HG03060 (cell line): Measurements from ENCODE around the gene AP5M1.
"Not testable (repeated sequence)": the region's sequence is repeated elsewhere in the genome, so short reads cannot be mapped to it uniquely, and the experiment has no call there.

Experiments
- ATAC-seq: cut with Tn5 transposase; IDR thresholded peaks from one replicate; pipeline ENCODE4 v1.9.1; 2021; ENCODE audit warnings: low read depth, moderate number of reproducible peaks; ENCODE audit not compliant: unreplicated experiment

Gene AP5M1

DNA sequence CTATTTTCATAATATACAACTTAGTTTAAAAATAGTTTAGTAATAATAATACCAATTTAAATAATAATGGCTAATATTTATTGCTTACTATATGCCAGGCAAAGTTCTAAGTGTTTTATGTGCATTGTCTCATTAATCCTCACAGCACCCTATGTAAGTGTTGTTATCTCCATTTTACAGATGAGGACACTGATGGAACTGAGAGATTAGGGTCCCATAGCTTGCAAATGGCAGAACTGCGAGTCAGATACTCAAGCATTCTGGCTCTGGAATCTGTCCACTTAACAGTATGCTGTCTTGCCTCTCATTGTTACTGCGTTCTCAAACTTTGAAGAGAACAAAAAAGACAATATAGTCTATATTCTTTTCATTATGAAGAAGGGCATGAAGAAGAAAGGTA, 19.0 kb downstream of the AP5M1 start:
- no peak for ATAC-seq

DNA sequence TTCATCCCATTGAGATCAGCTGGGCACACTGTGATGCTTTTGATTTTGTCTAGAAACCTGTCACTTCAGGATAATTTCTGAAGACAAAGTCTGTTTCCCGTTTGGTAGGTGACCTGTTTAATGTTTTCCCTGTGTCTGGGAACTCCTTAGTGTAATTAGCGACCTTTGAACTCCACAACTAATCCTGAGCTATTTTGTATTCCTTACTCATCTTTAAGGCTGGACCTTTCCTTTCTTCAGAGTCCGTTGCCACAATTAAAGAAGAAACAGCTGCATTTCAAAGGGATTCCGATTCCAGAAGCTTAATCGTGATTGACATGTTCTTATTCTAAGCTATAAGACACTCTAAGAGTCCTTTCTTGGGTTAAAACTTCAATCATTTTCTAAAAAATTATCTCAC, 22.0 kb downstream of the AP5M1 start:
- ATAC-seq = no peak

DNA sequence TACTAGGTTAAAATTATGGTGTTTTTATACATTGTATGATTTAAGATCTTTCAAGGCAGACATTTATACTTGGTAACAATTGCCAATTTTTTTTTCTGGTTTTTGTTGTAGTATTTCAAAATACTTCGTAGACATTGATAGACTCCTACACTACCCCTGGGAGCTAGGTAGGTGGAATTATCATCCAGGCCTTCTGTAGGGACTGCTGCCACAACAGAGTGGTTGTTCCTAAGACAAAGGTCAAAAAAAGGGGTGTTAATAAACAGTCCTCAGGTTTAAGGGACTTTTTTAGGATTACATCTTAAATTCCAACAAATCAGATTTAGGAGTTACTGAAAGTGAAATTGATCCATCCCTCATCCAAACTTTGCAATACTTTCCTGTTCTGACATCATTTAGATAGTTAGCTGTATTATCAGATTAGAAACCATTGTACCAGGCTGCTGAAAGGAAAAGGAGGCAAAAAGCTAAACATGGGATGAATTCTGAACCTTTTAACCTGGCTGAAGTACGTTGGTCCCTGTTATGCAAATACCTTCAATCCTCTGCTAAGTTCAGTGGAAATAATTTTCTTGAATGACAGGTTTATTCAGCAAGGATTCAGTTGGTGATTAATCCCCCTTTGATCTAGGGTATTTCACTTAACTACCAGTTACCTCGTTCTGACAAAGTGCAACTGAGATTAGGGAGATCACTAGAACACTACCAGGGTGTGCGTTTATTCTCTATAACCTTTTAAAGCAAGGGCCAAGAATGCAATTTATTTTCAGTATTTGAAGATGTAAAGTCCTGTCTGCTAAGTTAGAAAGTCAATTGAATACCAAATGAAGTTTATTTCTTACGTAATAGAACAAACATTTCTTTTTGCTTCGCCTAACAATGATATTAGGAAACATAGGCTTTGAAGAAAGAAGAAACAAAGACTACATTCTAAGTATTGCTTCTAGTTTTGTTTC, 23.2 kb downstream of the AP5M1 start:
- ATAC-seq = no peak

DNA sequence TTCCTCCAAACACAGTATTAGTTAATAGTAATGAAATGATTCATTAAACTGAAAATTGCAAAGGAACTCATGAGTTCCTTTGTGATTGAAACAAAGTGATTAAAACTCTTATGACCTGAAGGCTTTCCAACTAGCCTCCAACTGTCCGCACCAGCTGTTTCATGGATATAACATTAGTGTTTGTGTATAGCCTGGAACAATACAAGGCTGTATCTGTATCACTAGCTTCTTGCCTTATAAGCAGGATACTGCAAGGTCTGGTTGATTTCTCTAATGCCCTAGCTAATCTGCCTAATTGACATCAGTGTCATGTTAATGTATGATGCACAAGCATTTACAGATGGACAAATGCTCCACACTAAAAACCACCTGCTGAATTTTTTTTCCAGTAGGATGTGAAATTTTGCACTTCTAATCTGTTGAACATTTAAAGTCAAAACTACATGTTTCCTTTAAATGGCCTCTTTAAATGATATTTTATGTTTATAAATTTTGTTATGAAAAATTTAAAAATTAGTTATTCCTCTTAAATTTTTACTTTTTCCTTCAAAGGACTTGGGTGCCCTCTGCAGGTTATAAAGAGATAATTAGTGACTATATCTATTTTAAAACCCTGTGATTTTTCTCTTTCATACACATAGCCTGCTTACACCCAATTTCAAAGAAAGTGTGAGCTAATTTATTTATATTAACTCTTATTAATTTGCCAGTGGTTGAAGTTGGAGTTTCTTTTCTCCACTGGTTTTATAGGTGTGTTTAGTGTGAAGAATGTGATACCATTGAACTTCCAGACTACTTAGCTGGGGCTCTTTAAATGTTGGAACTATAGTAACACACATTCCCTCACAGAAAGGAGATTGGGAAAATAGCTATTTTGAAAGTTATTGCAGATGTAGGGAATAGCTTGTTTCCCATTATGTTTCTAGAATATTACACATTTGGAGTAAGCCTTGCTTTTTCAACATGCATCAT, 25.4 kb downstream of the AP5M1 start:
- ATAC-seq = no peak

DNA sequence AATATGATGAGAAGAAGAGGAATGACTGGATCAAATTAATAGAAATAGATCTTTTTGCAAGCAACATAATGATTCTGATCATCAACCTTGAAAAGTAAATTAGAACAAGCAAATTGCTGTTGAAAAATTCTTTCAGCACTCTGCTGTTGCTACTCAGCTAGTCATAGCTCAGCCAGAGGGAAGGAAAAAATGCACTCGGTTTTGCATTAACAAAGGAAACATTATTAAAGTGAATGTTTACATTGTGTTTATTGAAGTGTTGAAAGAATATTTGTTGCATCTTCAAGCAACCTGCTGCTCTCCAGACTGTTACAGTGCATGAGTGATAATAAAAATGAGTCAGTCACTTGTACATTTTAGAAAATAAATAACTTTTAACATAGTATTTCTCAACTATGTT, 26.5 kb downstream of the AP5M1 start:
- ATAC-seq = no peak

DNA sequence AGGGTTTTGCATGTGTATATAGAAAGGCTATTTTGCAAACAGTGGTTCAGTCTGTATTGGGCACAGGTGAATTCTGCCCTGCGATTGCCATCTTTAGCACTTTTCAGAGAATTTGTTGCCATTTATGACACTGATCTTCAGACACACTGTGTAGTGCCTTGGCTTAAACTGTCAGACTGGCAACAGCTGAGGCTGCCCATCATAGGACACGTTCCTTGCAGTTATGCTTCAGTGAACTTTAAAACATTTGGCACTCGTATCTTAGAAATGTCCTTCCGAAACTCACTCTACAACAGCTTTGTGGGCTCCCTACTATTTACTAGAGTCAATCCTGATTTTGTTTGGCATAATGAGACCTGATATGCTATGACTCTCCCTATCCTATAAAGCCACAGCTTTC, 29.1 kb downstream of the AP5M1 start:
- no peak for ATAC-seq

DNA sequence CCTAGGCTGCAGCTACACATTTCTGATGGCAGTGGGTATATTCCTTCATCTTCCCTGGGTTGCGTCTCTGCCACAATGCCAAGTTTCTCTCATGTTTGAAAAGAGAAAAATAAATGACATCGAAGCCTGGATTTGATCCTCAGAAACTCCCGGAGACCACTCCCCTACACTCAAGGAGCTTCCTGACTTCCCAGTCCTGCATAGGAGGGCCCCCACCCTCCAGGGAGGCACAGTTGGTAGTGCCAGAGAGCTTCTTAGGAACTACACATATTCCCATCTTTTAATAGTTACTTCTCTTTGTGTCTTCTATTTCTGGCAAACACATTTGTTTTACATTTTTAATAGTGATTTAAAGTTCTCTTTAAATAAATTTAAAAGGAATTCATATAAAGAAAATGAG, 30.7 kb downstream of the AP5M1 start:
- ATAC-seq = no peak

DNA sequence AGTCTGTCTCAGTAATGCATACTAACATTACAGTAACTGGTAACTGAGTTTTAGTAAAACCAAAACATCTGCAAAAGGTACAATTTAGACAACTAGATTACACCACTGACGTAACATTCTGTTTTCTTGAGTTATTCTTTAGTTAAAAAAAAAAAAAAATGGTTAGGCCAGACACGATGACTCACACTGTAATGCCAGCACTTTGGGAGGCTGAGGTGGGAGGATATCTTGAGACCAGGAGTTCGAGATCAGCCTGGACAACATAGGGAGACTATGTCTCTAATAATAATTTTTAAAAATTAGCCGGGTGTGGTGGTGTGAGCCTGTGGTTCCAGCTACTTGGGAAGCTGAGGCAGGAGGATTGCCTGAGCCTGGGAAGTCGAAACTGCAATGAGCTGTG, 34.1 kb downstream of the AP5M1 start:
- no peak for ATAC-seq

DNA sequence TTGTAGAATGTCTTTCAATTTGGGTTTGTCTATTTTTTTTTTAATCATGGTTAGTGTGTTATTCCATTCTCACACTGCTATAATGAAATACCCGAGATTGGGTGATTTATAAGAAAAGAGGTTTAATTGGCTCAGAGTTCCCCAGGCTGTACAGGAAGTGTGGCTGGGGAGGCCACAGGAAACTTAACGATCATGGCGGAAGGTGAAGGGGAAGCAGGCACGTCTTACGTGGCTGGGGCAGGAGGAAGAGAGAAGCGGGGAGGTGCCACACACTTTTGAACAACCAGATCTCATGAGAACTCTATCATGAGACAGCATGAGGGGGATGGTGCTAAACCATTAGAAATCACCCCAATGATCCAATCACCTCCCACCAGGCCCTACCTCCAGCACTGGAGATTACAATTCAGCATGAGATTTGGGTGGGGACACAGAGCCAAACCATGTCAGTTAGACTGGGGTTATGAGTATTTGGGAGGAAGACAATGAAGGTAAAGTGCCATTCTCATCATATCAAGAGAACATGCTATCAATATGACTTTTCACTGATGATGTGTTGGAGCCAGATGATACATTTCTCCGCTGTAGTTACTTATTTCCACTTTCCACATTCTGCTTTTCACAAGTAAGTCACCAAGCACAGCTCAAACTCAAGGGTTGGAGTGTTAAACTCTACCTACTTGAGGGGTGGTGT, 45.8 kb downstream of the AP5M1 start:
- no peak for ATAC-seq

DNA sequence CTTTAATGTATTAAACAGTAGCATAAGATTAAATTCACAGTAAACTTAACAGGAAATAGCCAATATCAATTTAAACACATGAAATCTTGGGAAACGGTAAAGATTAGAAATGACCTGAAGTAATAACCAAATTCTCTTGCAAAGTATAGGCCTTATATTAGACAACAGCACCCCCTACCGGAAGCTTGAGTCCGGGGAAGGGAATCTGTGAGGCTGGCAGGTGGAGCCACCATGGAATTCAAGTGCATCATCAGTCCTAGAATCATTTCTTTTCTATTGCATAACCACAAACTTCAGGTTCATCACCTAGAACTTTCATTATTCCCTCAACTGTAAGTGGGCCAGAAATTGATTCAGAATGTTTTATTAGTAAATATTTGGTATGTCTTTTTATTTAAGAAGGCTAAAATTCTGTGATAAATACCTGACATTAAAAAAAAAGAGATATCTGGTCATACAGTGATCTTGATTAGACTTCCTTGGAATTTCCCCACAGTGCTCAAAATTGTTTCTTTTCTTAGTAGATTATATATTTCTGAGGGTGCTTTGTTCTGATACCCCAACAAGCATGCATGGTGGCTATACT, 48.6 kb downstream of the AP5M1 start:
- no peak for ATAC-seq

DNA sequence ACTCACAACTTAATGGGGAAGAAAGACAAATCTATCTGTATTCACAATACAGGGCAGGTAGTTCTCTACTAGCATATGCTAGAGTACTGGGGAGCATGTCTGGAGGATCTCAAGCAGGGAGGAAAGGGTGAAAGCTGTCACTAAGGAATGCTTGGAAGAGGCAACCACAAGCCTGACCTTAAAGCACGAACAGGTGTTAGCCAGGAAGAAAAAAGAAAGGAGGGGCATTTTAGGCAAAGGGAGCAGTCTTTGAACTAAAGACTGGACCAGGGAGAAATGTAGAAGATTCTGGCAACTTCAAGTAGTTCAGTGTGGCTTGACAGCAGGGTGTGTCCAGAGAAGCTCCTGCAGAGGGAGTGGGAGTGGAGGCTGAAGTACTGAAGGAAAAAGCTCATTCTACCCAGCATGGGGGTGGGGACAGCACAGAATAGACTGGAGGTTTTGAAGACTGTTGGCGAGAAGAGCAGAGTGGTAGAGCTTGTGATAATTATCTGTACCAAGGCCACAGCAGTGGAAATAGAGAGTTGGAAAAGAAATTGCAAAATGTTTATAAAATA, 50.9 kb downstream of the AP5M1 start:
- no peak for ATAC-seq

DNA sequence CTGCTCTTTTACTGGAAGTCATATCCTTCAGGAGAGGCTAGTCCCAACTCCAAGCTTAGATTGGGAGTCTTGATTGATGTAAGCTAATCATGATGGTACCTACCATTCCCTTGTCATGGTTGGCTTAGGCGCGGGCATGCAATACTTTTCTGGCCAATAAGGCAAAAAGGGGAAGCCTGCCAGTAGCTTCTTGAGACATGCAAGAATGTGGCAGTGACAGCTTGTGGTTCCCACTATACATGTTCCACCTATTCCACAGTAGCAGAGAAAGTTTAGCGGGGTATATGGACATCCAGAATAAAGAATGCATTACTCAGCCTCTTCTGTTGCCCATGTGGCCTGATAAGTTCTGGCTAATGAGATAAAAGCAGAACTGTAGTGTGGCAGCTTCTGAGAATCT, 55.0 kb downstream of the AP5M1 start:
- no peak for ATAC-seq

DNA sequence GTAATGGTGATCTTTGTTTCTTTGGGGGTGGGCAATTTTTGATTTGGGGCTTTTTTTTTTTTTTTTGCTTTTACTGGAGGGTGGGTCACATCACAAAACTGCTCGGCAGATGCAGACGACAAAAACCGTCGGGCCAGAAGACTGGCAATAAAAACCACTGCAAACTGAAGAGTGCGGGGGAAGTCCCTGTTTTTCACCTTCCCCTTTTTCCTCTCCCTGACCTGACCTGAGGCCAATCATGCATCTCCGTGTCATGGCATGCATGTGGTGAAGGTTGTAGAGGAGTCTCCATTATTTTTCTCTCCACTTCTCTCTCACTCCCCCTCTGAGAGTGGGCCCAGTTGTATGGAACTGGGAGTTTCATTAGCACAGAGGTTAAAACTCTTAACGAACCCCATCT, 57.5 kb downstream of the AP5M1 start:
- ATAC-seq = peak; percentile 67

DNA sequence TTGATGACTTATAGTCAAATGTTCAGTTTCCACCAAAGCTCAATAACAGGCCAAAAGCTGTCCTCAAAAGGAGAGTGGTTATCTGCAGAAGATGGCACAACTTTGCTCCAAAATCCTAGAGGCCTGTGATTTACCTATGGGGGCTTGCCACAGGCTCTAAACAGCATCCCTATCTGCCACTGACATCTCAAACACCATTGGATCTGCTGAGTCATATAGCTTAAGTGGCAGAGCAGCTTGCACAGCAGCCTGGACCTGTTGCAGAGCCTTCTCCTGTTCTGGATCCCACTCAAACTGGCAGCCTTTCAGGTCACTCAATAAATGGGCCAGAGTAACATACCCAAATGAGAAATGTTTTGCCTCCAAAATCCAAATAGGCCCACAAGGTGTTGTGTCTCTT, 61.1 kb downstream of the AP5M1 start:
- no peak for ATAC-seq

DNA sequence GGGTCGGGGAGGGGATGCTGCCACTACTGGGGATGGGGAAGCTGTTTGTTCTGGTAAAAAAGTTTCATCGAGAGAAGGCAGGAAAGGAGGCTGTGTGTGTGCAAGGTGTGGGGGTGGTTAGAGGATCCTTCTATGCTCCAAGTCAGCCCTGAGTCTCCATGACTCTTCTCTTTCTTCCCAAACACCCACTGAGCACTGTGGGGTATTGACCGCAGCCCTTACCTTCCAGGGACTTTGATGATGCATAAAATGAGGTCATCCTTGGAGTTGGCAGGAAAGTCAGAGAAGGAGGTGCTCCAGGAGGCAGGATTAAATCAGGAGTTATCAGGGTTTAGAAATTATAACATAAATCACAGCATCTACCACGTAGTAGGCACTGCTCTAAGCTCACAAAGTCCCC, 63.7 kb downstream of the AP5M1 start:
- not testable (repeated sequence) for ATAC-seq

DNA sequence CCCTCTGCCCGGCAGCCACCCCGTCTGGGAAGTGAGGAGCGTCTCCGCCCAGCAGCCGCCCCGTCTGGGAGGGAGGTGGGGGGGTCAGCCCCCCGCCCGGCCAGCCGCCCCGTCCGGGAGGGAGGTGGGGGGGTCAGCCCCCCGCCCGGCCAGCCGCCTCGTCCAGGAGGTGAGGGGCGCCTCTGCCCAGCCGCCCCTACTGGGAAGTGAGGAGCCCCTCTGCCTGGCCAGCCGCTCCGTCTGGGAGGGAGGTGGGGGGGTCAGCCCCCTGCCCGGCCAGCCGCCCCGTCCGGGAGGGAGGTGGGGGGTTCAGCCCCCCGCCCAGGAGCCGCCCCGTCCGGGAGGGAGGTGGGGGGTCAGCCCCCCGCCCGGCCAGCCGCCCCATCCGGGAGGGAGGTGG, 65.0 kb downstream of the AP5M1 start:
- not testable (repeated sequence) for ATAC-seq

DNA sequence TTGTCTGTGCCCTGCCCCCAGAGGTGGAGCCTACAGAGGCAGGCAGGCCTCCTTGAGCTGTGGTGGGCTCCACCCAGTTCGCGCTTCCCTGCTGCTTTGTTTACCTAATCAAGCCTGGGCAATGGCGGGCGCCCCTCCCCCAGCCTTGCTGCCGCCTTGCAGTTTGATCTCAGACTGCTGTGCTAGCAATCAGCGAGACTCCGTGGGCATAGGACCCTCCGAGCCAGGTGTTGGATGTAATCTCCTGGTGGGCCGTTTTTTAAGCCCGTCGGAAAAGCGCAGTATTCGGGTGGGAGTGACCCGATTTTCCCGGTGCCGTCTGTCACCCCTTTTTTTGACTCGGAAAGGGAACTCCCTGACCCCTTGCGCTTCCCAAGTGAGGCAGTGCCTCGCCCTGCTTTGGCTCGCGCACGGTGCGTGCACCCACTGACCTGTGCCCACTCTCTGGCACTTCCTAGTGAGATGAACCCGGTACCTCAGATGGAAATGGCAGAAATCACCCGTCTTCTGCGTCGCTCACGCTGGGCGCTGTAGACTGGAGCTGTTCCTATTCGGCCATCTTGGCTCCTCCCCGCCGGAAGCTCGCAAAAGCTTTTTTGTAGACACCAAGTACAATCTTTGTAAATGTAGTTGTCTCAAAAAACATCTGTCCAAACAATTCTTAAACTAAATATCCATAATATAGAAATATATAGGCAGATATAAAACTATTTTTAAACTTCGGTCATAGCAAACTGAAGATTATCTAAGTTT, 75.0 kb downstream of the AP5M1 start:
- not testable (repeated sequence) for ATAC-seq

DNA sequence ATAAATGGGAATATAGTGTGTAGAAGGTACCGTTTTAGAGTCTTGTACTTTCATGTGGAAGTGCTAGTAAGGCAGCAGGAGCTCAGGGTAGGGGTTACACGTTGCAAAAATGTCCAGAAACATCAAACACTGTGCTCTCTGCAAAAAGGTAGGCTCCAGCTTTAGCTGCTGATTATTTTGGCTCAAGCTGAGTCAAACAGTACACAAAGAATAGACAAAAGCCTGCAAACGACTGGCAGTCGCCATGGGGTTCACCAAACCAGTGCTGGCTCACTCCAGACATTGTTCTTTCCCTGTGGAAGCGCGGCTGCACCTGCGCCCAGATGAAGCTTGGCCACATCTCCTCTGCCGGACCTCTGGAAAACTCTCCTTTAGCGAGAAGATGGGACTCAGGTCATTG, 76.3 kb downstream of the AP5M1 start:
- no peak for ATAC-seq

DNA sequence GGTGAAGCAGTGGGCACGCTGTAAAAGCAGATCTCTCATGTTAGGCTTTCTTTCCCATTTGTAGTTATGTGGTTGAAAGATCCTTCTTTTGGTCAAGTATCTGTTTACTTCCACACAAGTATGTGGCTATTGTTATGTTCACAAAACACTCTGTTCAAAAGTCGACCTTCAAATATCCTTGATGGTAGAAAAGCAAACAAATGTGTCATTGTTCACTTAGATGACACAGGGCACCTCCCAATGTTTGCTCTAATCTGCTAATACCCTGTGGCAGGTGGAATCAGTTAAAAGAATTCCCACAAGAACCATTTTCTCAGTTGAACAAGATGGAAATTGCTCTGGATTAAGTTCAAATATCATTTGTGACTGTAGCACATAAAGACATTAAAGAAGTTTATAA, 78.0 kb downstream of the AP5M1 start:
- ATAC-seq = no peak
